GM19239 (cell line): ENCODE data around the gene DIABLO.
"Not testable (repeated sequence)": the region's sequence is repeated elsewhere in the genome, so short reads cannot be mapped to it uniquely, and the experiment has no call there.

Experiments used
- DNase-seq: peaks from one replicate; pipeline ENCODE4 v3.0.0; 2011; ENCODE audit warnings: low spot score; ENCODE audit not compliant: insufficient read length
- FAIRE-seq: peaks from 2 replicates; lab custom pipeline; 2011; peaks lifted over from hg19 to GRCh38; lab: Jason Lieb, UNC

DIABLO gene

DNA sequence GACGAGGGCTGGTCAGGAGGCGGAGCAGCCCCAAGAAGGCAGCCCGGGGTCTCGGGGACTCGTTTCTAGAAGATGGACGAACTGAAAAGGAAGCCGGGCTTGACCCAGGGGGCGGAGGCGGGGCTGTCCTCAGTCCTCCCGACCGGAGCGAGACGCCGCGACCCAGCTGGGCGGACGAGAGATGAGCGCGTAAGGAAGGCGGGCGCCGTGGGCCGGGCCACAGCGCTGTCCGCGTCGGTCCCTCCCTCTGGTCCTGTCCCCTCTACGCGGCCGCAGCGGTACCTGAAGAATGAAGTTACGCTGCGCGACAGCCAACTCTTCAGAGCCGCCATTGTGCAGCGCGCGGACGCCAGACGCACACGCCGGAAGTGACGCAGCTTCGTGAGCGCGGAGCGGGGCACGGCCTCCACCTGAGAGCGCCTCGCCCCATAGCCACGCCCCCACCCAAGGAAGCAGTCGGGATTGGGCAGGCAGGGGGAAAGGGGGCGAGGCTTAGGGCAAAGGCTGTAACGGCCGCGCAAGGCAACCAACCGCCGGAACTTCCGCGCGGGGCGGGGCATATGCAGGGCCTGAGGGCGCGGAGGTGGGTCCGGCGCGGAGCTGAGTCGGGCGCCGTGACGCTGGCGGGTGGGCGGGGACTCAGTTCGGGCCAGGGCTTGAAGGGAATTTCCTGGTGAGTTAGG, at the start of gene DIABLO:
TSS of gene DIABLO (minus strand) at position 370 of the 683 bp plus-strand sequence. CDS start at position 332, 38 bp downstream.
- FAIRE-seq (peak; percentile 97), DNase-seq (peak; percentile 92)

GRCh38 chr12:122275459-122275858, 49.6 kb upstream of the DIABLO start:
- DNase-seq (no peak), FAIRE-seq (no peak)

DNA sequence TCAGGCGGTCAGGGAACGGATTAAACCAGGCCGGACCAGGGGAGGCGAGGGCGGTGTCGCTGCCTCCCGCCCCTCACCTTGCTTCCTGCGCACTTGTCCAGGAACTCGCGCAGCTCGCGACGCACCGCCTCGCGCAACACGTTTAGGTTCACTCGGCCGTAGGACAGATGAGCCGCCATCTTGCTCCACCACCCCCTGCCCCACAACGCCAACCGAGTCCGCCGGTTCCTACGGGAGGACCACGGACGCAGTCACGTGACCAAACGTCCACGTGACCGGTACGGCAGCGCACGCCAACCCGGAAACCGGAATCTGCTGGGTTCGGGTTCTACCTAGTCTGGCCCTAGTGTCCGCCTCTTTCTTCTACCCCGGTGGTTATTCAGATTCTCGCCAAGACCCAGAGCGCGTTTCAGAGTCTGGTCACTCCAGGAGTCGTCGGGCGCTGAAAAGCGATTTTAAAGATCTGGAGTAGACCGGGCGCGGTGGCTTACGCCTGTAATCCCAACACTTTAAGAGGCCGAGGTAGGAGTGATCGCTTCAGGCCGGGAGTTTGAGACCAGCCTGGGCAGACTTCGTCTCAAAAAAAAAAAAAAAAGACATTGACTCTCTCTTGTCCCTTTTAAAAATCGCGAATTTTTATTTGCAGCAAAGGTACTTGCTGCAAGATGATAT, 40.5 kb upstream of the DIABLO start, which contains the start of gene VPS33A:
TSS of gene VPS33A (minus strand) at position 265 of the 672 bp plus-strand sequence. CDS start at position 179, 86 bp downstream.
- DNase-seq (peak; percentile 89), FAIRE-seq (peak; percentile 95)

DNA sequence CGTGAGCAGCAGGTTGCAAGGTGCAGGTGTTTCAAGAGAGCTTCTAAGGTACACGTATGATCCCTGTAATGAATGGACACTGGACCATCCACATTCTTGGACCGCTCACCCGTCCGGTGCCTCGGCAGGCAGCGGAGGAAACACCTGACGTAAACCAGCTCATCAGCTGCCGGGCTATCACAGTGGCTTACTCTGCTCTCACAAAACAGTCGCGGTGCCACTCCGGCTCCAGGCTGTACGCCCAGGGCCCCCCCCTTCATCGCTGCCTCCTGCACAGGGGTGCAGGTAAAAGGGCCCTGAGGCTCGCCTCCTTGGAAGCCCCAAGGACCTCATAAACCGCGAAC, 40.0 kb upstream of the DIABLO start:
- FAIRE-seq (no peak), DNase-seq (no peak)

- DNase-seq (no peak), FAIRE-seq (peak; percentile 26)
These were observed 39.6 kb upstream of the DIABLO start for GRCh38 chr12:122265476-122265875.

DNA sequence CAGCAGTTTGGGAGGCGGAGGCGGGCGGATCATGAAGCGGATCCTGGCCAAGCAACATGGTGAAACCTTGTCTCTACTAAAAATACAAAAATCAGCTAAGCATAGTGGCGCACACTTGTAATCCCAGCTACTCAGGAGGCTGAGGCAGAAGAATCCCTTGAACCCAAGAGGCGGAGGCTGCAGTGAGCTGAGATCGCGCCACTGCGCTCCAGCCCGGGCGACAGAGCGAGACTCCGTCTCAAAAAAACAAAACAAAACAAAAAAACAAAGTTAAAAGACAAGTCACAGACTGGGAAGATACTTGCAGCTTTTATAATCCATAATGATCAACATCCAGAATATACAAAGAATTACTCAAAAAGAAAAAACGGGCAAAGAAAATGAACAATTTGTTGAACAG, 34.9 kb upstream of the DIABLO start:
- not testable (repeated sequence) for FAIRE-seq, DNase-seq

DNA sequence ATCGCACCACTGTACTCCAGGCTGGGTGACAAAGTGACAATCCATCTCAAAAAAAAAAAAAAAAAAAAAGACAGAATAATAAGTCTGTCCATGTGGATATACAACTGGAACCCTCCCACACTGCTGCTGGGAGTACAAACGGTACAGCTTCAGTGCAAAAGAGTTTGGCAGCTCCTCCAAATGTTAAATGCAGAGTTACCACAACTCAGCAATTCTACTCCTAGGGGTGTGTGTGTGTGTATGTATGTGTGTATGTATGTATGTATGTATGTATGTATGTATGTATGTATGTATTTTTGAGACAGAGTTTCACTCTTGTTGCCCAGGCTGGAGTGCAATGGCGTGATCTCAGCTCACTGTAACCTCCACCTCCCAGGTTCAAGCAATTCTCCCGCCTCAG, 33.1 kb upstream of the DIABLO start:
- not testable (repeated sequence) for FAIRE-seq

DNA sequence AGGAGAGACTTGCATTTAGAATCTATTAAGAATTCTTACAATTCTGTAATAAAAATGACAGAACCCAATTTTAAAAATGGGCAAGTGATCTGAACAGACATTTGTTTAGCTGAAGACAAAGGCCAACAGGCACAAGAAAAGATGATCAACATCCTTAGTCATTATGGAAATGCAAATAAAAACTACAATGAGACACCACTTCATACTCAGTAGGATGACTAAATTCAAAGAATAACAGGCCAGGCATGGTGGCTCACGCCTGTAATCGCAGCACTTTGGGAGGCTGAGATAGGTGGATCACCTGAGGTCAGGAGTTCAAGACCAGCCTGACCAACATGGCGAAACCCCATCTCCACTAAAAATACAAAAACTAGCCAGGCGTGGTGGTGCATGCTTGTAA, 32.6 kb upstream of the DIABLO start:
- not testable (repeated sequence) for FAIRE-seq, DNase-seq

More for the DNA sequence above, 33.1 kb upstream of the DIABLO start:
- DNase-seq, result not testable (repeated sequence)

DNA sequence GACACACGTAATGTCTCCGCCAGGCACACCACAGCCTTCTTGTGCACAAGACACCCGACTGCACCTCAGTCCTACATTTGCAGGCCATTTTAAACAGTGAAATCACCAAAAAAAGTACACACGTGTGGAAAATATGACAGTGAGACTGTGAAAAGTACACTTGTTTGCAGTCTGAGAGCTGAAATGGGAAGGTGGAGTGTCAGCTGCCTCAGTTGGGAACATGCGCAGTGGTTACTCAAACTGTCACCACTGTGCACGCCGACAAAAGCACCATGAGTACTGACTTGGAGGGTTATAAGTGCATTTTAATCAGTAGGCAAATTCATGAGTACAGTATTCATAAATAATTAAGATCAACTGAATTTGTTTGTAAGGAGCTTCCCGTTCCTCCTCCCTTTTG, 24.7 kb upstream of the DIABLO start:
- FAIRE-seq (no peak), DNase-seq (no peak)

GRCh38 chr12:122250047-122250446, 24.2 kb upstream of the DIABLO start:
- DNase-seq (no peak), FAIRE-seq (no peak)

DNA sequence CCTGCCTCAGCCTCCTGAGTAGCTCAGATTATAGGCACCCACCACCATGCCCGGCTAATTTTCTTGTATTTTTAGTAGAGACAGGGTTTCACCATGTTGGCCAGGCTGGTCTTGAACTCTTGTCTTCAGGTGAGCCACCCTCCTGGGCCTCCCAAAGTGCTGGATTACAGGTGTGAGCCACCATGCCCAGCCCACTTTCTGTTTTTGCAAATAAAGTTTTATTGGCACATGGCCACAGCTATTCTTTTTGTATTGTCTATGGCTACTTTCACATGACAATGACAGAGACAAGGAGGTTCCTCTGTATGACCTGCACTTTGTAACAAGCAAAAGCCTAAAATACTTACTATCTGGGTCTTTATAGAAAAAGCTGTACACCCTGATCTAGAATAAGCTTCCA, 19.7 kb upstream of the DIABLO start:
- no peak for FAIRE-seq

GRCh38 chr12:122244565-122245371, 18.9 kb upstream of the DIABLO start:
- no peak for FAIRE-seq
- DNase-seq, result no peak

More for the DNA sequence above, 19.7 kb upstream of the DIABLO start:
- DNase-seq, result no peak

GRCh38 chr12:122243965-122244364, 18.1 kb upstream of the DIABLO start:
- DNase-seq (no peak), FAIRE-seq (no peak)

DNA sequence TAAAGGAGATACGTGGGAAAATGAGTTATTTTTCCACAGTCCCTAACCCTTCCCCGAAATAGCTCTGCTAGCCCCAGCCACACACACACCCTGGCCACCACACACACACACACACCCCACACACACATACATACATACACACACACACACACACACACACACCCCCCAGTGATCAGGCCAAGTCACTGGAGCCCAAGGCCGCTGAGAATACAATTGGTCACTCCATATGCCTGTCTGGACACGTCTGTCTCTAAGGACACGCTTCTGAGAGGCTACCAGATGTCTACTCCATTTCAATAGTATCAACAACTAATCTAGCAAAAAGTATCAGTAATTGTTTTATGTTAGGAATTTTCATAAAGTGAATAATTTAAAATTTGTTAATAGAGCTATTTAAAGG, 13.0 kb upstream of the DIABLO start:
- DNase-seq, result no peak
- FAIRE-seq, result no peak

DNA sequence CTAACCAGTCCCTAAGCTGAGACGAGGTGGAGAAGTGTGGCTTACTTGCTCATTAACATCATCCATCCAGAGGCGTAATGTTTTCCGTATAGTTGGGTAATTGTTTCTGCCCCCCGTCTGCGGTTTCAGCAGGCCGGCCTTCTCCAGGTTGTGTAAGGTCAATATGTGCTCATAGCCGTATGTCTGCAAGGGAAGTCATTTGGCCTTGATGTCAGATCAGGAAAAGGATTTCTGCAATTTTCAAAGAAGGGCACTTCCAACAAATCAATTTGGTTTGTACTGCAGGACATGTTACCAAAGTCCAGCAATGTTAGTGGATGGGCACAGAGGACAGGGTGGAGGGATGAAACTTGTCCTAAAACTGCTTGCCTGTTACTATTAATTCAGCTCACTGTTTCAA, 9.9 kb upstream of the DIABLO start:
- FAIRE-seq (no peak), DNase-seq (no peak)

DNA sequence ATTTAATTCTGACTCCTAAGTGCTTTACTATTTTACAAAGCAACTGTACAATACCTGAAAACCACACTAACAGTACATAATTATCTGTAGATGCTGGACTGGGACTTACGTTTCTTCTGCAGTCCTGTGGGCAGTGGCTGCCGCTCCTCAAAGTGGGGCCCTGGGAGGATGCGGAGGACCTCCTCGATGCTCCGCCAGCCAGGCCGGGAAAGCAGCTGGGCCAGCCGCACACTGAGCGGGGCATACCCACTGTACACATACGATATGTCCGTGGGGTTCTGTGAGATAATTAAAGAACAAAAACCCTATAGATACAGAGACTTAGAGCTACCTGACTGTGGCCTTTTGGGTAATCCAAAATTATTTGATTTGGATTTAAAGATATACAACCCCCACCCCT, 6.8 kb upstream of the DIABLO start:
- no peak for DNase-seq
- no peak for FAIRE-seq

DNA sequence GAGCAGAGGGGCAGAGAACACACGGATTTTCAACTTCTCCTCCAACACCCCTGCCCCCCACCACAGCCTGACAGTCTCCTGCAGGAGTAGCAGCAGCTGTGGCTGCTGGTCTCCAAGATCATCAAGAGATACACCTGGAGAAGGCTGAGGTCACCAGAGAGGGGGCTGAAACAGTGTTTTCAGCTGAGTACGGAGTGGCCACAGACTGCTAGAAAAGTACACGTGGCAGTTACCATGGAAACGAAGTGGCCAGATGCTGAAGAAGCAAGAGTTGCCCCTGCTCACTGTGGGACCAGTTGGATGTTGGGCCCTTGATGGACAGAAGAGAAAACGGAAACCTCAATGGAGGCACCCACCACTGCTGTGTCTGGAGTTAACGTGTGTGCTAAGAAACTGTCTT, 4.9 kb upstream of the DIABLO start:
- no peak for FAIRE-seq

DNA sequence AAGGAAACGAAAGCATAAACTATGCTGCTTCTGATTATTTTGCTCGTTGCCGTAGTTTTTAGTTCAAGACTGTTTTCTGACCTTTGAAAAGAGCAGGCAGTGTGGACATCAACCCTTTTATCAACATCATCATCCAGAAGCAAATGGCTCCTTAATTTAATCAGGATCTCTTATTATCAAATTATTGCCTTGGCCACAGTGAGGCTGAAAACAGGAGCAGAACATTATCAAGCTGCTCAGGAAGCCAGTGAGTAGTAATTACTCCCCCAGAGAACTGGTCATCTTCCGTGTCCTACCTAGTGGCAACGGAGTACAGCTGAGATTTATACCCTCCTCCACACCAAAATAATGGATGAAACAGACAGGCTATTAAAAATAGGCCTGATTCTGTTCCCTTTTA, 2.2 kb upstream of the DIABLO start:
- DNase-seq, result no peak
- no peak for FAIRE-seq

More for the DNA sequence above, 4.9 kb upstream of the DIABLO start:
- DNase-seq, result no peak

- no peak for DNase-seq
- no peak for FAIRE-seq
These were observed 1.5 kb upstream of the DIABLO start for GRCh38 chr12:122227341-122227740.

DNA sequence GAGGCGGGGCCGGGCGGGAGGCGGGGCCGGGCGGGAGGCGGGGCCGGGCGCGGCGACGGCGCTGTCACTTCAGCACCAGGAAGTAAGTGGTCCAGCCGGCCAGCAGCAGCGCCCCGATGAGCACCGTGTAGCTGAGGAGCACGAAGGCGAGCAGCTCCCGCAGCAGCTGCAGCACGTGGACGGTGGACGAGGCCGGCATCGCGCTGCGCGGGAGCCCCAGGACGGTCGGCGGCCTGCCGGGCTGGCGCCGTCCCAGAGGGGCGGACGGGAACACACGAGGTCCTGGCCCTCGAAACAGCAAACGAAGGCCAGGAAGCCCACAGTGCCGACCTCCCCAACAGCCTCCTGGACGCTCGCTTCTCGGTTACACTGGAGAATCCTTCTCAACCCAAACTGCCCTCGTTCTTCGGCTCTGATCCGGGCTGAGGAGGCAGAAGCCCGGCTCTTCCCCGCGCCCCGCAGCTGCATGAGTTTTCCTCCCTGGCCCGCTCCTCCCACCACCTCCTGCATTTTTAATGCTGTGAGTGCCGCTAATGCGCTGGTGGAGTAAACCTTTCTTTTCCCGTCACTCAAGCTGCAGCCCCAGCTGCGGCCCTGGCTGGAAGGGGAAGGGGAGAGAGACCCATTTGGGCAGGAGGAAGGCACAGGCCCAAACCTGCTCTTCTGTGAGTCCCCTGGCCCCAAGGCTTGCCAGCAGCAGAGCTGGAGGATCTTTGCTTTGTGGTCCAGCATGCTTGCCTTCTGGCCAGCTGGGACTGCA, 694 bp upstream of the DIABLO start:
- DNase-seq (no peak), FAIRE-seq (no peak)
